Measurements from ENCODE around the gene BGLAP.

- TF ChIP-seq CREB5 (CRISPR knock-in tag; IDR thresholded peaks at IDR 0.05; ENCODE audit: low read depth) (no peak), ZNF8 (CRISPR knock-in tag; IDR thresholded peaks at IDR 0.05) (no peak), ZNF70 (CRISPR knock-in tag; IDR thresholded peaks at IDR 0.05) (no peak), BACH2 (CRISPR knock-in tag; IDR thresholded peaks at IDR 0.05; ENCODE audit: borderline replicate concordance) (no peak), CSDC2 (CRISPR knock-in tag; IDR thresholded peaks at IDR 0.05) (no peak), GLIS3 (CRISPR knock-in tag; IDR thresholded peaks at IDR 0.05) (no peak), CSRNP3 (CRISPR knock-in tag; IDR thresholded peaks at IDR 0.05) (no peak)
- TF ChIP-seq, protein P1, sequence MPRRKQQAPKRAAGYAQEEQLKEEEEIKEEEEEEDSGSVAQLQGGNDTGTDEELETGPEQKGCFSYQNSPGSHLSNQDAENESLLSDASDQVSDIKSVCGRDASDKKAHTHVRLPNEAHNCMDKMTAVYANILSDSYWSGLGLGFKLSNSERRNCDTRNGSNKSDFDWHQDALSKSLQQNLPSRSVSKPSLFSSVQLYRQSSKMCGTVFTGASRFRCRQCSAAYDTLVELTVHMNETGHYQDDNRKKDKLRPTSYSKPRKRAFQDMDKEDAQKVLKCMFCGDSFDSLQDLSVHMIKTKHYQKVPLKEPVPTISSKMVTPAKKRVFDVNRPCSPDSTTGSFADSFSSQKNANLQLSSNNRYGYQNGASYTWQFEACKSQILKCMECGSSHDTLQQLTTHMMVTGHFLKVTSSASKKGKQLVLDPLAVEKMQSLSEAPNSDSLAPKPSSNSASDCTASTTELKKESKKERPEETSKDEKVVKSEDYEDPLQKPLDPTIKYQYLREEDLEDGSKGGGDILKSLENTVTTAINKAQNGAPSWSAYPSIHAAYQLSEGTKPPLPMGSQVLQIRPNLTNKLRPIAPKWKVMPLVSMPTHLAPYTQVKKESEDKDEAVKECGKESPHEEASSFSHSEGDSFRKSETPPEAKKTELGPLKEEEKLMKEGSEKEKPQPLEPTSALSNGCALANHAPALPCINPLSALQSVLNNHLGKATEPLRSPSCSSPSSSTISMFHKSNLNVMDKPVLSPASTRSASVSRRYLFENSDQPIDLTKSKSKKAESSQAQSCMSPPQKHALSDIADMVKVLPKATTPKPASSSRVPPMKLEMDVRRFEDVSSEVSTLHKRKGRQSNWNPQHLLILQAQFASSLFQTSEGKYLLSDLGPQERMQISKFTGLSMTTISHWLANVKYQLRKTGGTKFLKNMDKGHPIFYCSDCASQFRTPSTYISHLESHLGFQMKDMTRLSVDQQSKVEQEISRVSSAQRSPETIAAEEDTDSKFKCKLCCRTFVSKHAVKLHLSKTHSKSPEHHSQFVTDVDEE (CRISPR knock-in tag; IDR thresholded peaks at IDR 0.05) = no peak
Measured at GRCh38 chr1:156214024-156214748, 27.8 kb upstream of the BGLAP start.

Measured in SK-N-SH treated with all-trans-retinoic acid at 6 μM for 48 hours (cell line).